Kidney (tissue), 14 donors: ENCODE results near the gene ADAM33. TPM values are rescaled to one million over a fixed set of nuclear protein-coding genes. Genes with fewer than 3 reads are reported as not detected.

Experiments used
- DNase-seq, 5 donors: peaks; one replicate each; pipeline ENCODE4 v3.0.0-alpha.2; 2013 to 2020
- FAIRE-seq: peaks from 2 replicates; lab custom pipeline; 2012; peaks lifted over from hg19 to GRCh38; lab: Jason Lieb, UNC
- H3K27ac ChIP-seq, 2 donors: one replicate each; pipeline ENCODE4 v1.7.0; 2013; ENCODE audit warnings: low read depth in 2 of 2, low read length in 2 of 2, inconsistent platforms in 1 of 2
- H3K27me3 ChIP-seq: one replicate; pipeline ENCODE4 v1.7.1; 2013; ENCODE audit warnings: low read length, inconsistent platforms; ENCODE audit not compliant: control insufficient read depth, insufficient read depth
- H3K36me3 ChIP-seq, 3 donors: one replicate each; pipeline versions ENCODE4 v1.7.0 to v1.7.1; 2013; ENCODE audit warnings: low read length in 3 of 3, control low read depth in 1 of 3, inconsistent platforms in 1 of 3; ENCODE audit not compliant: insufficient read depth in 3 of 3, control insufficient read depth in 2 of 3
- H3K4me1 ChIP-seq, 3 donors: one replicate each; pipeline versions ENCODE4 v1.7.0 to v1.7.1; 2013; ENCODE audit warnings: low read length in 3 of 3, inconsistent platforms in 1 of 3, low read depth in 1 of 3; ENCODE audit not compliant: control insufficient read depth in 2 of 3, insufficient read depth in 2 of 3
- H3K4me3 ChIP-seq, 3 donors: one replicate each; pipeline versions ENCODE4 v1.7.0 to v1.8.1; 2013; ENCODE audit warnings: low read length in 3 of 3, control low read depth in 1 of 3, inconsistent platforms in 1 of 3
- H3K9ac ChIP-seq, 3 donors: one replicate each; pipeline versions ENCODE4 v1.7.0 to v1.7.1; 2013; ENCODE audit warnings: low read length in 3 of 3, control low read depth in 1 of 3, inconsistent platforms in 1 of 3
- H3K9me3 ChIP-seq, 3 donors: one replicate each; pipeline versions ENCODE4 v1.7.0 to v1.7.1; 2013; ENCODE audit warnings: low read length in 3 of 3, control low read depth in 1 of 3, inconsistent platforms in 1 of 3; ENCODE audit not compliant: control insufficient read depth in 2 of 3, insufficient read depth in 1 of 3
- intact Hi-C: fragments of 100-400 bp; cut with DNase I; formaldehyde crosslinking; loops from one replicate; pipeline ENCODE4 v1.11.1; 2022
- polyA plus RNA-seq: library from polyadenylated mRNA; stranded (reverse); fragments of 350-450 nt; fragmentation: Illumina TruSeq; extraction: RNeasy Lipid Tissue Mini Kit (QIAGEN cat#74804); gene quantifications from one replicate; pipeline ENCODE4 v1.2.3, GENCODE V29; 2014; ENCODE audit warnings: low read depth, low replicate concordance; ENCODE audit not compliant: insufficient read depth
- total RNA-seq: library from RNA; stranded (reverse); fragmentation: NEBNext Ultra II Directional; extraction: Animal tissue kit (Norgen Biotek cat#: 25700); gene quantifications from one replicate; pipeline ENCODE4 v1.2.1, GENCODE V29; 2021
- TF ChIP-seq, protein P1 (sequence below): IDR thresholded peaks from 3 replicates; pipeline ENCODE4 v1.5.1; 2012; ENCODE audit warnings: mild to moderate bottlenecking, moderate library complexity, borderline replicate concordance; ENCODE audit not compliant: insufficient read depth; ENCODE audit errors: extremely low read depth
- donor health status: control.
- donor health status: control.
- donor health status: control.
- donor health status: control.
- donor health status: control.
- donor health status: DM: yes; HTN: yes; CAD: no.
- donor health status: Normal renal cell carcinoma (clear cell type).

Gene ADAM33
- total and polyA plus RNA-seq, 2 donors from 2014 or later: 4.1 to 4.3 TPM

DNA sequence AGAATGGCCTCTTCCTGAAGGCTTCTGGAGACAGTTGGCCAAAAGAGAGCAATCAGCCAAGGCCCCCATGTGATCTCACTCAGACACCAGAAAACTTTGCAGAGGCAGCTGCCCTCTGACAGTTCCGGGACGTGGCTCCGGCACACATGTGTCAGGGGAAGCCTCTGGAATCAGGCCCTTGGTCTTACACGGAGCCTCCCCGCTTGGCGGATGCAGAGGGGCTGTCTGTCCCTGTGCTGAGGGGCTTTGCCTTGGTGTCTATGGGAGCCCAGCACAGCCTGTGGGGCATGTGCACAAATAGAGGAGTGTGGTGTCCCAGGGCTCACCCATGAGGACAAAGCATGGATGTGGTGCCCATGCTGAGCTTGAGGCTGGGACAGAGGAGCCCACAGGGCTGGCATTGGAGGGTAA lies 16.8 kb upstream of the ADAM33 start:
- peak in 2 of 5 donors; percentile 33 to 41 for DNase-seq
- TF ChIP-seq, protein P1, sequence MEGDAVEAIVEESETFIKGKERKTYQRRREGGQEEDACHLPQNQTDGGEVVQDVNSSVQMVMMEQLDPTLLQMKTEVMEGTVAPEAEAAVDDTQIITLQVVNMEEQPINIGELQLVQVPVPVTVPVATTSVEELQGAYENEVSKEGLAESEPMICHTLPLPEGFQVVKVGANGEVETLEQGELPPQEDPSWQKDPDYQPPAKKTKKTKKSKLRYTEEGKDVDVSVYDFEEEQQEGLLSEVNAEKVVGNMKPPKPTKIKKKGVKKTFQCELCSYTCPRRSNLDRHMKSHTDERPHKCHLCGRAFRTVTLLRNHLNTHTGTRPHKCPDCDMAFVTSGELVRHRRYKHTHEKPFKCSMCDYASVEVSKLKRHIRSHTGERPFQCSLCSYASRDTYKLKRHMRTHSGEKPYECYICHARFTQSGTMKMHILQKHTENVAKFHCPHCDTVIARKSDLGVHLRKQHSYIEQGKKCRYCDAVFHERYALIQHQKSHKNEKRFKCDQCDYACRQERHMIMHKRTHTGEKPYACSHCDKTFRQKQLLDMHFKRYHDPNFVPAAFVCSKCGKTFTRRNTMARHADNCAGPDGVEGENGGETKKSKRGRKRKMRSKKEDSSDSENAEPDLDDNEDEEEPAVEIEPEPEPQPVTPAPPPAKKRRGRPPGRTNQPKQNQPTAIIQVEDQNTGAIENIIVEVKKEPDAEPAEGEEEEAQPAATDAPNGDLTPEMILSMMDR: no peak
- intact Hi-C loops: no loop called here
- no peaks in the 10 kb centered on the region for H3K4me1 ChIP-seq
- H3K27me3 ChIP-seq: no peaks in the 10 kb centered on the region
- no peak overlapping the region for H3K27ac ChIP-seq
- H3K9me3 ChIP-seq: no peaks in the 10 kb centered on the region
- no peak overlapping the region for H3K9ac ChIP-seq
- H3K4me3 ChIP-seq: no peak overlapping the region
- no peaks in the 10 kb centered on the region for H3K36me3 ChIP-seq
- no peak for FAIRE-seq

GRCh38 chr20:3697588-3698305 lies 15.9 kb upstream of the ADAM33 start:
- DNase-seq: peak in 2 of 5 donors; percentile 35 to 47
- Histone ChIP-seq H3K27ac (no peak overlapping the region), H3K9ac (no peak overlapping the region), H3K27me3 (no peaks in the 10 kb centered on the region), H3K4me1 (no peaks in the 10 kb centered on the region), H3K36me3 (no peaks in the 10 kb centered on the region), H3K9me3 (no peaks in the 10 kb centered on the region), H3K4me3 (no peak overlapping the region)
- intact Hi-C loops: no loop called here
- FAIRE-seq: no peak
- TF ChIP-seq, protein P1: no peak

- intact Hi-C loops: no loop called here
- Histone ChIP-seq H3K4me1 (no peaks in the 10 kb centered on the region), H3K27ac (no peak overlapping the region), H3K36me3 (no peaks in the 10 kb centered on the region), H3K9ac (no peak overlapping the region), H3K9me3 (no peaks in the 10 kb centered on the region), H3K27me3 (no peaks in the 10 kb centered on the region), H3K4me3 (no peak overlapping the region)
- TF ChIP-seq, protein P1: no peak
- DNase-seq (peak in 2 of 5 donors; percentile 28 to 63), FAIRE-seq (no peak)
Observed at GRCh38 chr20:3696745-3697587, 15.2 kb upstream of the ADAM33 start.
